ENCODE measurements around the gene RAB3IL1. TPM values are rescaled to one million over a fixed set of nuclear protein-coding genes. Genes with fewer than 3 reads are reported as not detected.
A peak's percentile ranks its signal among the peaks of the same experiment; 100 is the strongest.
"Not testable (repeated sequence)": the region's sequence is repeated elsewhere in the genome, so short reads cannot be mapped to it uniquely, and the experiment has no call there.

The RAB3IL1 gene
- total and polyA plus RNA-seq, 9 donors: 17.3 to 38.6 (median 35.4) TPM

DNA sequence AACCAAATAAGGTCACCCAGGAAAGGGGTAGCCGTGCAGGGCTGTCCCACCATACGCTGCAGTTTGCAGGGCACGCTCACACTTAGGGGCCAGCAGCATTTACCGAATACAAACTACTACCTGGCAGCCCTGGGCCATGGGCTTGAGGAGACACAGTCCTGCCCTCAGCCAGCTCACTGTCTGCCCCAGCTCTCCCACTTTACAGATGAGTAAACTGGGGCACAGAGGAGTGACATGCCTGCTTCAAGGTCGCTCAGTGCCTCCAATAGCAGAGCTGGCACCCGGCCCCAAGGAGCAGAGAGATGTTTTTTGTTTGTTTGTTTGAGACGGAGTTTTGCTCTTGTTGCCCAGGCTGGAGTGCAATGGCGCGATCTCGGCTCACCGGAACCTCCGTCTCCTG is 28.8 kb downstream of the RAB3IL1 start:
- H3K27ac ChIP-seq (ENCODE audit: low read length): peak overlapping the region; percentile 88
- no peaks in the 10 kb centered on the region for H3K27me3 ChIP-seq (ENCODE audit: control insufficient read depth, insufficient read depth, low read length)
- no peak overlapping the region for H3K4me3 ChIP-seq (ENCODE audit: low read length)
- peaks cover 2% of the 10 kb centered on the region for H3K9me3 ChIP-seq (replicated peaks; ENCODE audit: control insufficient read depth, low read depth, low read length)
- no peak for DNase-seq
- 86% methylated on average over 11 of the region's 12 CpGs for WGBS (ENCODE audit: insufficient coverage)
- no peaks in the 10 kb centered on the region for H3K36me3 ChIP-seq (ENCODE audit: control insufficient read depth, insufficient read depth, low read length)
- peaks cover 57% of the 10 kb centered on the region for H3K4me1 ChIP-seq (ENCODE audit: control insufficient read depth, insufficient read depth, low read length)

DNA sequence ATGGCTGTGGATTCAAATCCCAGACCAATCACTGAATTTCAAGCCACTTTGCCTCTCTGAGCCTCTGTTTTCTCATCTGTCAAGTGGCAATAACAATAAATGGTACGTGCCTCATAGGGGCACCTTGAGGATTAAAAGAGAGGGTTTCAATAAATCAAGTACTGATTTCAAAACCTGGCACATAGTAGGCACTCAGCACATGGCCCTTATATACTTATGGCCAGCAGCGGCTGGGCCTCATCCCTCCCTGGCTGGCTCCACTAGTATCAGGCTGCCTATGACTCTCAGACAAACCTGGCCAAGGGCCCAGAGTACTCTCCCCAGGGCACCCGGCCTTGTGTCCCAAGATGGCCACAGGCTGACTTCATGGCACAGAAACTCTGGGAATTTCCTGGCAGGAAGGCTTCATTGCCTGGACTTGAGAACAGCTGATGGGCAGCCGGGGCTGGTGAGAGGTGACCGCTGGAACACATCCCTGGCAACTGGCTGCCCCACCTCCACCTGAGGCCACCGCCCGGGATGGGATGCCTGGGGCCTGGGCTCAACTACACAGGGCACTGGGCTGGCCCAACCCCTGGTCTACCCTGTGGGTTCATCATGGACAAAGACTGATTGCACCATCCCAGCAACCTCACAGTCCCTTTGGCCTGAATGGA is 29.4 kb downstream of the RAB3IL1 start:
- Histone ChIP-seq H3K27ac (ENCODE audit: low read length) (peak overlapping the region; percentile 88), H3K9me3 (replicated peaks; ENCODE audit: control insufficient read depth, low read depth, low read length) (peaks cover 2% of the 10 kb centered on the region), H3K4me1 (ENCODE audit: control insufficient read depth, insufficient read depth, low read length) (peaks cover 57% of the 10 kb centered on the region), H3K27me3 (ENCODE audit: control insufficient read depth, insufficient read depth, low read length) (no peaks in the 10 kb centered on the region), H3K4me3 (ENCODE audit: low read length) (no peak overlapping the region), H3K36me3 (ENCODE audit: control insufficient read depth, insufficient read depth, low read length) (no peaks in the 10 kb centered on the region)
- 62% methylated on average over 3 of the region's 7 CpGs for WGBS (ENCODE audit: insufficient coverage)
- peak; percentile 91 for DNase-seq

DNA sequence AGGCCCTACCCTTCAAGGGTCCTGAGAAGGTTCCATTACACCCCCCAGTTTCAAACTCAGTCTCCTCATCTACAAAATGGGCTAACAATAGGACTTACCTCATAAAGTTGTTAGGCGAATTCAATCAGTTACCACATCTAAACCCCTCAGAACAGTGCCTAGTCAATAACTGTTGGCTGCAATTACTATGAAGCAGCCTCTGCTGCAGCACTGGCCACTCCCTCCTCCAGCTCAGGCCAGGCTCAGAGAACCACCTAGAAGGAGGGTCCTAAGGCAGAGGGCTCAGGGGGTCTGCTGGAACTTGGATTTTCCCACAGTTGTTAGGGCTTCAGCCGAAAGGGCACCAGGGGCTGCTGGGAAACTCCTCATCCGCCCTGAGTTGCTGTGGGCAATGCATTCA is 30.7 kb downstream of the RAB3IL1 start:
- H3K4me3 ChIP-seq (ENCODE audit: low read length): no peak overlapping the region
- no peak for DNase-seq
- no peaks in the 10 kb centered on the region for H3K27me3 ChIP-seq (ENCODE audit: control insufficient read depth, insufficient read depth, low read length)
- H3K36me3 ChIP-seq (ENCODE audit: control insufficient read depth, insufficient read depth, low read length): no peaks in the 10 kb centered on the region
- whole genome bisulfite sequencing (ENCODE audit: insufficient coverage): 97% methylated on average over 3 of the region's 3 CpGs
- H3K9me3 ChIP-seq (replicated peaks; ENCODE audit: control insufficient read depth, low read depth, low read length): peaks cover 2% of the 10 kb centered on the region
- H3K27ac ChIP-seq (ENCODE audit: low read length): no peak overlapping the region
- peaks cover 56% of the 10 kb centered on the region for H3K4me1 ChIP-seq (ENCODE audit: control insufficient read depth, insufficient read depth, low read length)

GRCh38 chr11:61885784-61886580 is 31.4 kb downstream of the RAB3IL1 start:
- 93% methylated on average over 3 of the region's 13 CpGs for WGBS (ENCODE audit: insufficient coverage)
- H3K4me3 ChIP-seq (ENCODE audit: low read length): no peak overlapping the region
- H3K27ac ChIP-seq (ENCODE audit: low read length): no peak overlapping the region

GRCh38 chr11:61885166-61885778 is 32.1 kb downstream of the RAB3IL1 start:
- H3K4me3 ChIP-seq (ENCODE audit: low read length): no peak overlapping the region
- H3K4me1 ChIP-seq (ENCODE audit: control insufficient read depth, insufficient read depth, low read length): peaks cover 53% of the 10 kb centered on the region
- peaks cover 2% of the 10 kb centered on the region for H3K9me3 ChIP-seq (replicated peaks; ENCODE audit: control insufficient read depth, low read depth, low read length)
- WGBS (ENCODE audit: insufficient coverage): 67% methylated on average over 4 of the region's 7 CpGs
- no peaks in the 10 kb centered on the region for H3K36me3 ChIP-seq (ENCODE audit: control insufficient read depth, insufficient read depth, low read length)
- DNase-seq: no peak
- no peaks in the 10 kb centered on the region for H3K27me3 ChIP-seq (ENCODE audit: control insufficient read depth, insufficient read depth, low read length)
- H3K27ac ChIP-seq (ENCODE audit: low read length): no peak overlapping the region

More at GRCh38 chr11:61885784-61886580, 31.4 kb downstream of the RAB3IL1 start:
- no peaks in the 10 kb centered on the region for H3K27me3 ChIP-seq (ENCODE audit: control insufficient read depth, insufficient read depth, low read length)
- DNase-seq: no peak
- H3K4me1 ChIP-seq (ENCODE audit: control insufficient read depth, insufficient read depth, low read length): peaks cover 60% of the 10 kb centered on the region
- no peaks in the 10 kb centered on the region for H3K36me3 ChIP-seq (ENCODE audit: control insufficient read depth, insufficient read depth, low read length)
- H3K9me3 ChIP-seq (replicated peaks; ENCODE audit: control insufficient read depth, low read depth, low read length): peaks cover 2% of the 10 kb centered on the region

GRCh38 chr11:61883947-61884346 is 33.4 kb downstream of the RAB3IL1 start:
- Histone ChIP-seq H3K9me3 (replicated peaks; ENCODE audit: control insufficient read depth, low read depth, low read length) (peaks cover 2% of the 10 kb centered on the region), H3K27ac (ENCODE audit: low read length) (no peak overlapping the region)

GRCh38 chr11:61883327-61883726 is 34.0 kb downstream of the RAB3IL1 start:
- peaks cover 50% of the 10 kb centered on the region for H3K4me1 ChIP-seq (ENCODE audit: control insufficient read depth, insufficient read depth, low read length)
- DNase-seq: no peak
- H3K9me3 ChIP-seq (replicated peaks; ENCODE audit: control insufficient read depth, low read depth, low read length): peaks cover 2% of the 10 kb centered on the region
- no peak overlapping the region for H3K27ac ChIP-seq (ENCODE audit: low read length)
- no peak overlapping the region for H3K4me3 ChIP-seq (ENCODE audit: low read length)
- H3K36me3 ChIP-seq (ENCODE audit: control insufficient read depth, insufficient read depth, low read length): peaks cover 7% of the 10 kb centered on the region
- H3K27me3 ChIP-seq (ENCODE audit: control insufficient read depth, insufficient read depth, low read length): no peaks in the 10 kb centered on the region
- 81% methylated on average over 4 of the region's 10 CpGs for WGBS (ENCODE audit: insufficient coverage)

More at GRCh38 chr11:61883947-61884346, 33.4 kb downstream of the RAB3IL1 start:
- WGBS (ENCODE audit: insufficient coverage): 75% methylated on average over 3 of the region's 5 CpGs
- no peak for DNase-seq
- Histone ChIP-seq H3K36me3 (ENCODE audit: control insufficient read depth, insufficient read depth, low read length) (peaks cover 1% of the 10 kb centered on the region), H3K27me3 (ENCODE audit: control insufficient read depth, insufficient read depth, low read length) (no peaks in the 10 kb centered on the region), H3K4me3 (ENCODE audit: low read length) (no peak overlapping the region), H3K4me1 (ENCODE audit: control insufficient read depth, insufficient read depth, low read length) (peaks cover 55% of the 10 kb centered on the region)

DNA sequence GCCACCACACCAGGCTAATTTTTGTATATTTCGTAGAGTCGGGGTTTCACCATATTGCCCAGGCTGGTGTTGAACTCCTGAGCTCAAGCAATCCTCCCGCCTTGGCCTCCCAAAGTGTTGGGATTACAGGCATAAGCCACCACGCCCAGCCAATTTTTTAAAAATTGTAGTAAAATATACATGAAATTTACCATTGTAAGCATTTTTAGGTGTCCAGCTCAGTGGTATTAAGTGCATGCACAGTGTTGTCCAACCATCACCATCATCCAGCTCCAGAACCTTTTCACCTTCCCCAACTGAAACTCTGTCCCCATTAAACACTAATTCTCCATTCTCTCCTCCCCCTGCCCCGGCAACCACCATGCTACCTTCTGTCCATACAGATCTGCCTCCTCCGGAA is 34.5 kb downstream of the RAB3IL1 start:
- Histone ChIP-seq H3K27ac (ENCODE audit: low read length) (no peak overlapping the region), H3K27me3 (ENCODE audit: control insufficient read depth, insufficient read depth, low read length) (no peaks in the 10 kb centered on the region), H3K4me3 (ENCODE audit: low read length) (no peak overlapping the region), H3K36me3 (ENCODE audit: control insufficient read depth, insufficient read depth, low read length) (peaks cover 11% of the 10 kb centered on the region), H3K4me1 (ENCODE audit: control insufficient read depth, insufficient read depth, low read length) (peaks cover 46% of the 10 kb centered on the region), H3K9me3 (replicated peaks; ENCODE audit: control insufficient read depth, low read depth, low read length) (peaks cover 2% of the 10 kb centered on the region)
- WGBS (ENCODE audit: insufficient coverage): 38% methylated on average over 2 of the region's 6 CpGs
- no peak for DNase-seq

- not testable (repeated sequence) for H3K9me3 ChIP-seq (replicated peaks; ENCODE audit: control insufficient read depth, low read depth, low read length); DNase-seq; H3K27ac ChIP-seq (ENCODE audit: low read length); H3K27me3 ChIP-seq (ENCODE audit: control insufficient read depth, insufficient read depth, low read length); H3K4me3 ChIP-seq (ENCODE audit: low read length)
- WGBS (ENCODE audit: insufficient coverage): 86% methylated on average over 2 of the region's 3 CpGs
- Histone ChIP-seq H3K36me3 (ENCODE audit: control insufficient read depth, insufficient read depth, low read length) (peaks cover 15% of the 10 kb centered on the region), H3K4me1 (ENCODE audit: control insufficient read depth, insufficient read depth, low read length) (peaks cover 40% of the 10 kb centered on the region)
Measured at GRCh38 chr11:61882267-61882666, 35.1 kb downstream of the RAB3IL1 start.

GRCh38 chr11:61881397-61881796 is 36.0 kb downstream of the RAB3IL1 start:
- peaks cover 38% of the 10 kb centered on the region for H3K4me1 ChIP-seq (ENCODE audit: control insufficient read depth, insufficient read depth, low read length)
- H3K4me3 ChIP-seq (ENCODE audit: low read length): no peak overlapping the region
- WGBS (ENCODE audit: insufficient coverage): 83% methylated on average over 1 of the region's 3 CpGs
- no peaks in the 10 kb centered on the region for H3K27me3 ChIP-seq (ENCODE audit: control insufficient read depth, insufficient read depth, low read length)
- H3K36me3 ChIP-seq (ENCODE audit: control insufficient read depth, insufficient read depth, low read length): peaks cover 19% of the 10 kb centered on the region
- DNase-seq: no peak
- peak overlapping the region; percentile 77 for H3K27ac ChIP-seq (ENCODE audit: low read length)
- H3K9me3 ChIP-seq (replicated peaks; ENCODE audit: control insufficient read depth, low read depth, low read length): no peaks in the 10 kb centered on the region
